Thymus (tissue), 11 donors: ENCODE results near the gene SYMPK. TPM values are rescaled to one million over a fixed set of nuclear protein-coding genes. Genes with fewer than 3 reads are reported as not detected.

Source experiments
- DNase-seq, 9 donors: peaks; one replicate each; pipeline ENCODE4 v3.0.0-alpha.2; 2013; ENCODE audit warnings: low spot score in 9 of 9, low read depth in 6 of 9, missing footprints in 1 of 9
- H3K27ac ChIP-seq, 2 donors: one replicate each; pipeline ENCODE4 v1.5.1; 2013; ENCODE audit warnings: control low read depth in 1 of 2, low read depth in 1 of 2, low read length in 1 of 2, mild to moderate bottlenecking in 1 of 2, moderate library complexity in 1 of 2
- H3K27me3 ChIP-seq, 2 donors: one replicate each; pipeline ENCODE4 v1.5.1; 2013; ENCODE audit warnings: low read length in 1 of 2; ENCODE audit not compliant: control insufficient read depth in 2 of 2, insufficient read depth in 1 of 2
- H3K36me3 ChIP-seq, 2 donors: one replicate each; pipeline ENCODE4 v1.5.1; 2013; ENCODE audit warnings: low read length in 1 of 2, mild to moderate bottlenecking in 1 of 2, moderate library complexity in 1 of 2; ENCODE audit not compliant: control insufficient read depth in 2 of 2, insufficient read depth in 2 of 2
- H3K4me1 ChIP-seq, 2 donors: one replicate each; pipeline ENCODE4 v1.5.1; 2013; ENCODE audit warnings: low read length in 2 of 2; ENCODE audit not compliant: control insufficient read depth in 2 of 2, insufficient read depth in 2 of 2
- H3K4me3 ChIP-seq, 2 donors: one replicate each; pipeline ENCODE4 v1.5.1; 2013; ENCODE audit warnings: low read length in 2 of 2, control low read depth in 1 of 2, mild to moderate bottlenecking in 1 of 2
- H3K9me3 ChIP-seq, 2 donors: one replicate each; pipeline ENCODE4 v1.5.1; 2013; ENCODE audit warnings: low read length in 1 of 2, mild to moderate bottlenecking in 1 of 2; ENCODE audit not compliant: control insufficient read depth in 2 of 2, insufficient read depth in 1 of 2
- WGBS: extraction: QIAGEN DNeasy Blood & Tissue Kit; methylation state at CpG from one replicate; pipeline ENCODE4 v1.1.7; 2013; 5-methylcytosine and 5-hydroxymethylcytosine counted together
- polyA plus RNA-seq: library from polyadenylated mRNA; stranded (reverse); fragments of 200-250 nt; gene quantifications from one replicate; pipeline ENCODE4 v1.2.3, GENCODE V29; 2013
- total RNA-seq: library from RNA; stranded (reverse); fragments of 120-200 nt; gene quantifications from one replicate; pipeline ENCODE4 v1.2.4, GENCODE V29; 2013
- donor health status: healthy.

Gene SYMPK
- total and polyA plus RNA-seq, 2 donors, result 24.5 to 151 TPM

DNA sequence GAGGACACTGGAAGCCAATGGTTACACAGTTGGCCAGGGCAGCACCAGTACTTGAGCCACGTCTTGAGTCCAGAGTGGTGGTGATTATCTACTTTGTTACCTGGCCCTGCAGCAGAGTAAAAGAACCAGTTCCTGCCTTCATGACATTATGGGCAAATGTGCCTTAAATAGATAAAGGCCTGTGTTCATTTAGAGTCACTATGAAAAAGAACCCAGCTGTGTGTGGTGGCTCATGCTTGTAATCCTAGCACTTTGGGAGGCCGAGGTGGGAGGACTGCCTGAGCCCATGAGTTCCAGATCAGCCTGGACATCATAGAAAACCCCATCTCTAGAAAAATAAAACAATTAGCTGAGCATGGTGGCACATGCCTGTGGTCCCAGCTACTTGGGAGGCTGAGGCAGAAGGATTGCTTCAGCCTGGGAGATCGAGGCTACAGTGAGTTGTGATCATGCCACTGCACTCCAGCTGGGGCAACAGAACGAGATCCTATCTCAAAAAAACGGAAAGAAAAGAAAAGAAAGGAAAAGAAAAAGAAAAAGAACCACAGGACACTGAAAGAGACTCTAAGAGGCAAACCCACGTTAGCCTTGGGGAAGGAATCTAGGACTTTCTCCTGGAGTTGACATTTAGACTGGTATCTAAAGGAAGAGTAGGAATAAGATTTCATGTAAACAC is 26.4 kb upstream of the SYMPK start:
- 81% methylated on average over 6 of the region's 6 CpGs for WGBS
- Histone ChIP-seq H3K9me3 (no peaks in the 10 kb centered on the region), H3K27me3 (no peaks in the 10 kb centered on the region), H3K4me3 (no peak overlapping the region), H3K4me1 (peaks cover 10 to 20% of the 10 kb centered on the region in 2 donors), H3K27ac (no peak overlapping the region), H3K36me3 (peaks cover 3 to 20% of the 10 kb centered on the region in 2 donors)
- DNase-seq, result no peak

DNA sequence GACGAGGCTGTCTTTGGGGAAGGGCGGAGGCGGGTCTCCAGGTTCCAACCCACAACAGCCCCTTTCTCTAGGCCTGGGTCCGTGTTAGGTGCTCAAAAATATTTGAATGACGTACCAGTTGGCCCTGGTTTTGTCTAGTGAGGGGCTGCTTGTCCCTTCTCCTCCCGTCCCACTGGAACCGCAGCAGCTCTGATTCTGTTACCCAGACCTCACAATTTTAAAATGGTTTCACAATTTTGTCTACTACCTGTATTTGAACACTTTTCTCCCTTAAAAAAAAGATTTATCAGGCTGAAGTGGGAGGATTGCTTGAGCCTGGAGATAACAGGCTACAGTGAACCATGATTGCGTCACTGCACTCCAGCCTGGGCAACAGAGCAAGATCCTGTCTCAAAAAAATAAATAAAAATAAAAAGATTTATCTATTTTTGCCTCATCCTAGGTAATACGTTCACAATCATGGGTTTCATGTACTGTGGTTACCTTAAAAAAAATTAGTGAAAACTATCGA is 24.3 kb upstream of the SYMPK start:
- H3K4me3 ChIP-seq, result peak overlapping the region; percentile 76 to 96
- H3K9me3 ChIP-seq, result no peaks in the 10 kb centered on the region
- H3K4me1 ChIP-seq, result peaks cover 11 to 37% of the 10 kb centered on the region in 2 donors
- peak overlapping the region; percentile 97 to 99 for H3K27ac ChIP-seq
- peaks cover 1 to 21% of the 10 kb centered on the region in 2 donors for H3K36me3 ChIP-seq
- no peak for DNase-seq
- 72% methylated on average over 10 of the region's 10 CpGs for WGBS
- H3K27me3 ChIP-seq, result peaks cover 0 to 2% of the 10 kb centered on the region in 2 donors

DNA sequence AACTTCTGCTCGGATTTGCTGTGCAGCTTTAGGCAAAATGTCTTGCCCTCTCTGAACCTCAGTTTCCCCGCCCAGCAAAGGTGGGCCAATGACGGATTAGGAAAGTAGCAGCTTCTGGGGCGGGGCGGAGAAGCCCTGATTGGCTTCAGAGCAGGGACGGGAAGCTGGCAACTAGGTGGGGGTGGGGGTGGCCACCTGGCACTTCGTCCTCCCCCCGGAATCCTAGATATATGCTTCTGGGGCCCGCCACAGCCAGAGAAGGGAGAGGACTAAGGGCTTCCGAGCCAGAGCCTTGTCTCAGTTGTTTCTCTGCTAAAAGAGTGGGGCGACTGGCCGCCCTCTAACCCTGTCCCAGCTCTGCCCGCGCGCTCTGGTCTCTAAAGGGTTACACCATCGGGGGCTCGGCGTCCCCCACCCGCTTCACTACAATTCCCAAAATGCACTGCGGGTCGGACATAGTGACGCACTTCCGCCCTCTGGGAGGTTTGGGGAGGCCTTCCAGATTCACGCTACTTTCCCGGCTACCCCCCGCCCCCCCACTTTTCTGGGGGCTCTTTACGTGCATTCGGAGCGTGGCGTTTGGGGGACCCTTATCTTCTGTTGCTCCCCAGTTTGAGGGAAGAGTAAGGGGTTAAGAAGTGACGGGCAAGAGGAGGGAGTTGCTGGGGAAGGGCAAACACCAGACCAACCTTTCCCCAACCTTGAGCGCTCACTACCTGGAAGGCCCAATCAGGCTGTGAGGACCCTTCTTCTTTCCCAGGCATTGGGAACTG is 23.7 kb upstream of the SYMPK start:
- Histone ChIP-seq H3K9me3 (no peaks in the 10 kb centered on the region), H3K27ac (peak overlapping the region; percentile 97 to 99), H3K36me3 (peaks cover 0 to 21% of the 10 kb centered on the region in 2 donors), H3K4me3 (peak overlapping the region; percentile 76 to 96), H3K27me3 (peaks cover 0 to 2% of the 10 kb centered on the region in 2 donors), H3K4me1 (peaks cover 12 to 43% of the 10 kb centered on the region in 2 donors)
- DNase-seq, result peak; percentile 88 to 98 (median 93)
- WGBS, result 3% methylated on average over 32 of the region's 32 CpGs

DNA sequence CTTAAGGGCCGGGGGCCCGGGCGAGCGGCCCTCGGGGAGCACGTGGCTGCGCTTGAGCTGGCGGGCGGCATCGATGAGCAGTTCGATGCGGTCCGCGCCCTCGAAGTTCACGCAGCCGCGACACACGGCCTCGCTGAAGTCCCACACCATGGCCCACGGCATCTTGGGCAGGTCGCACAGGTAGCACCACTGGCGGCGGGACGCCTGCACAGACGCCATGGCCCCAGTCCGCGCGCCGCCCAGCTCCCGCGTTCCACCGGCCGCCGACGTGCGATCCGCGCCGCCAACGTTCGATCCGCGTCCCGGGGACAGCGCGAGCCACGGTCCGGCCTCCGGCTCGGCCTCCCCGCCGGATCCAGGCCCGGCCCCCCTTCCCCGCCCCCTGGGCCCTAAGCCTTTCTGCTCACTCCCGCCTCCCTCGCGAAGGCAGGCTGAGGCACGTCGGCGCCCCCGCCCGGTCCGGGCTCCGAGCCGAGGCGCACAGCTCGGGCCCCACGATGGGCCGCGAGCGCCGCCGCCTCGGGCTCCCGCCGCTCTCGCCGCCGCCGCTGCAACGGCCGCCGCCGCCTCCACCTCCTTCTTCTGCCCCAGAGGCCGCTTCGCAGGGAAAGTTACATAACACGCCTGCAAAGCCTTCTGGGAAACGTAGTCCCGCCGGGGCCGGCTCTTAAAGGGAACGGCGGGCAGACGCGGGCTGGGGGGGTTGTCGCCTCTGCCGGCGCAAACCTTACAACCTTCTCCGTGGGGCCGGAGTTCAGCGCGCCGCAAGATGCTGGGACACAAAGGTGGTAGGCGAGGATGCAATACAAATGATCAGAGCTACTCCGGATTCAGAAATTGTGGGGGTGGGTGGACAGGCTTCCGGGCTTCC is 22.8 kb upstream of the SYMPK start, which contains the start of gene IRF2BP1:
Gene IRF2BP1 (minus strand): TSS at position 586 of the 871 bp plus-strand sequence. CDS start 367 bp downstream, at position 219.
- under 1% methylated on average over 107 of the region's 107 CpGs for WGBS
- peak within 1 kb of the TSS; percentile 76 to 96 for H3K4me3 ChIP-seq
- H3K9me3 ChIP-seq, result no peaks in the 10 kb centered on the region
- H3K27me3 ChIP-seq, result peaks cover 0 to 5% of the 10 kb centered on the region in 2 donors
- DNase-seq, result peak; percentile 83 to 98 (median 90)
- H3K4me1 ChIP-seq, result peaks cover 12 to 43% of the 10 kb centered on the region in 2 donors
- peak within 1 kb of the TSS; percentile 97 to 99 for H3K27ac ChIP-seq
- peaks cover 0 to 16% of the 10 kb centered on the region in 2 donors for H3K36me3 ChIP-seq

DNA sequence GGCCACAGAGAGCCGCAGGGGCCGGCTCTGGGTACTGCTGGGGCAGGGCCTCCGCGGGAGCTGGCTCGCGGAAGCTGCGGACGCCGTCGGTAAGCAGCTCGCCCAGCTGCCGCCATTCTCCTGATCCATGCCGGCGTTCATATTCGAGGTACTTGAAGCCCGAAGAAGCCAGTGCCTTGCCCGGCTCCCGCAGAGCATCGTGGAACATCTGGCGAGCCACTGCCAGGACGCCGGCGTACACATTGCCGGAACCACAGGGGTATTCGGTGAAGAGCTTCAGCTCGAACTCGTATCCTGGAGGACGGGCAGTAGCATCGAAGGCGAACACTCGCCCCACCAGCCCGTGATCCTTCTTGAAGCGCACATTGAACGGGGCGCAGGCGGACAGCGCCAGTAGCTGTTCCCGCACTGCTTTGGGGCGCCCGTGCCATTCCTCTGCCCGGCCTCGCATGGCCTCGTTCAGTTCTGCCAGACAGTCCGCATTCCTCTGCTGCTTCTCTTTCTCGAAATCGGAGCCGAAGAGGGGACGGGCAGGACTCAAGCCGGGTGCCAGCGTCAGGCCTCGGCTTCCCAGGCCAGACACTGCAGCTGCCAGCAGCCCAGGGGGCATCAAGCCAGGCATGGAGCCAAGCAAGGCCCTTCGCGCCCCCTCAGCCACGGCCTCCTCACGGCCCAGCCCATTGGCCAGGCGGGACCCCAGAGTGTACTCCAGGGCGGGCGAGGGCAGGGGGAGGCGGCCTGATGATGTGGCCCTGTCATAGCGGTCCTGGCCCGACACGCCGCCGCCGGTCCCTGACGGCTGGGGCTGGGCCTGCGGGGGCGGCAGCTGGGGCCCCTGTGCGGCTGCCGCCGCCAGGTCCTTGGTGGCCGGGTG is 22.0 kb upstream of the SYMPK start:
- Histone ChIP-seq H3K4me3 (peak overlapping the region; percentile 76 to 96), H3K27me3 (peaks cover 0 to 5% of the 10 kb centered on the region in 2 donors), H3K4me1 (peaks cover 12 to 43% of the 10 kb centered on the region in 2 donors), H3K27ac (no peak overlapping the region), H3K9me3 (no peaks in the 10 kb centered on the region), H3K36me3 (peaks cover 0 to 10% of the 10 kb centered on the region in 2 donors)
- 77% methylated on average over 72 of the region's 72 CpGs for WGBS
- DNase-seq, result peak in 1 of 9 donors; percentile 20

DNA sequence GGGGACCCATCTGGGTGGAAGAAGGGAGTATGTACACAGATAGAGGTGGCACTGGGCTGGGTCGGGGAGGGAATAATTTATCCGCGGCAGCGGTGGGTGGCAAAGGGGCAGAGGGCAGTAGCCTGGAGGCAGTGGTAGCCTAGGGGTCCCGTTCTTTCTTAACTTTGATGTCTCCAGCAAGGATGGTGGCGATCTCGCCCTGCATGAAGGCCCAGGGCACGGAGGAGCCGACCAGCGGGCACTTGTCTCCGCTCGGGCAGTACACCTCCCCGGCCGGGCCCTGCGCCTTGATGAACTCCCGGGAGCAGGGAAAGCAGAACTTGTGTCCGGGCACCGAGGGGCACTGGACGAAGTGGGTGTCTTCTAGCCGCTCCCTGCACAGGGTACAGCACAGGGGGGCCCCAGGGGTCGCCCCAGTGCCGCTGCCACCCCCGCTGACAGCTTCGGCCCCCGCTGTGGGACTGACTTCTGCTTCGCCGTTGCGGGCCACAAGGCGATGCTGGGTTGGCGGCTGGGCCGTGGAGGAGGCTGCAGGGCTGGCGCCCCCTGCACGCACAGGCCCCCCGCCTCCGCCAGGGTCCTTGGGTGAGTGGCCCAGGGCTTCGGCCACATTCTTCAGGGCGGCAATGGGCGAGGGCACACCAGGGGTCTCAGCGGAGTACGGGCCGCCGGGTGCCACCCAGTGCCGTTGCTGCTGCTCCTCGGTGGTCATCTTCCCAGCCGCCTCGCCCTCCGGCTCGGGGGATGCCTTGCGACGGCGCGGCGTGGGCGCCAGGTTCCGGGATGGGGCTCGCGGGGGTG is 21.1 kb upstream of the SYMPK start:
- Histone ChIP-seq H3K27me3 (peaks cover 0 to 7% of the 10 kb centered on the region in 2 donors), H3K4me1 (peaks cover 12 to 43% of the 10 kb centered on the region in 2 donors), H3K36me3 (peaks cover 0 to 9% of the 10 kb centered on the region in 2 donors), H3K9me3 (no peaks in the 10 kb centered on the region), H3K4me3 (no peak overlapping the region), H3K27ac (no peak overlapping the region)
- 96% methylated on average over 57 of the region's 57 CpGs for WGBS
- no peak for DNase-seq

DNA sequence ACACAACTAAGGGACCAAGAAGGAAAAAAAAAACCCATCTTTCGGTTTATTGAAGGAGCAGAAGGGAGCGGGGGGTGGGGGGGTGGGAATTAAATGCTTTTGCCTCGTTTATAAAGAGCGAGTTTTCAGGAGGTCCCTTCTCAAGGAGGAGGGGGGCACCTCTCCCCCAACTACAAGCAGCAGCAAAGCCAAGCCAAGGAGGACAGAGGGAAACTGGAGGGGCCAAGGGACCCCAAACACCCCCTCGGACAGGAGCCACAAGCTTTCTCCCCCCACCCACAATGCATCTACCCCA is 20.6 kb upstream of the SYMPK start:
- no peak overlapping the region for H3K4me3 ChIP-seq
- WGBS, result 29% methylated on average over 5 of the region's 5 CpGs
- no peak for DNase-seq
- peaks cover 12 to 43% of the 10 kb centered on the region in 2 donors for H3K4me1 ChIP-seq
- H3K9me3 ChIP-seq, result no peaks in the 10 kb centered on the region
- H3K36me3 ChIP-seq, result peaks cover 0 to 9% of the 10 kb centered on the region in 2 donors
- H3K27me3 ChIP-seq, result peaks cover 0 to 10% of the 10 kb centered on the region in 2 donors
- no peak overlapping the region for H3K27ac ChIP-seq
